Naive B cell (primary cell): ENCODE results near the gene PER3. TPM values are rescaled to one million over a fixed set of nuclear protein-coding genes. Genes with fewer than 3 reads are reported as not detected.
"Not testable (repeated sequence)": the region's sequence is repeated elsewhere in the genome, so short reads cannot be mapped to it uniquely, and the experiment has no call there.

Source experiments
- ATAC-seq, 2 donors: fragments of 150-1000 bp; cut with Tn5 transposase; 2 replicates each; pipeline ENCODE4 v1.10.0; 2021; ENCODE audit warnings: low read depth in 2 of 2, mild to moderate bottlenecking in 2 of 2, moderate library complexity in 2 of 2
- DNase-seq: peaks from one replicate; pipeline ENCODE4 v3.0.0; 2022
- H3K27ac Mint-ChIP-seq, 6 donors: one replicate each; pipeline ENCODE4 v1.8.0; 2020 to 2022; ENCODE audit warnings: mild to moderate bottlenecking in 6 of 6, mixed read lengths in 6 of 6, moderate library complexity in 5 of 6, inconsistent platforms in 2 of 6
- H3K27me3 Mint-ChIP-seq, 3 donors: one replicate each; pipeline ENCODE4 v1.8.0; 2021 to 2022; ENCODE audit warnings: mixed read lengths in 3 of 3, mild to moderate bottlenecking in 1 of 3
- H3K36me3 Mint-ChIP-seq, 2 donors: one replicate each; pipeline ENCODE4 v1.8.0; 2020 to 2022; ENCODE audit warnings: mixed read lengths in 2 of 2, inconsistent platforms in 1 of 2, mild to moderate bottlenecking in 1 of 2
- H3K4me1 Mint-ChIP-seq, 3 donors: one replicate each; pipeline ENCODE4 v1.8.0; 2020 to 2022; ENCODE audit warnings: mixed read lengths in 3 of 3, inconsistent platforms in 1 of 3, mild to moderate bottlenecking in 1 of 3, moderate library complexity in 1 of 3
- H3K4me3 Mint-ChIP-seq, 8 donors: one replicate each; pipeline ENCODE4 v1.8.0; 2020 to 2022; ENCODE audit warnings: mild to moderate bottlenecking in 8 of 8, mixed read lengths in 8 of 8, moderate library complexity in 8 of 8, inconsistent platforms in 2 of 8
- H3K9me3 Mint-ChIP-seq, 7 donors: one replicate each; pipeline ENCODE4 v1.8.0; 2020 to 2022; ENCODE audit warnings: mixed read lengths in 7 of 7, mild to moderate bottlenecking in 5 of 7, inconsistent platforms in 2 of 7, moderate library complexity in 1 of 7
- polyA plus RNA-seq, 6 donors: library from polyadenylated mRNA; unstranded; fragments of 300-500 nt; fragmentation: Illumina TruSeq; gene quantifications; one replicate each; pipeline ENCODE4 v1.2.3, GENCODE V29; 2021; ENCODE audit warnings: low read depth in 6 of 6

The PER3 gene
- polyA plus RNA-seq, 6 donors from 2014 or later, result 0.48 to 2.7 (median 1.6) TPM

GRCh38 chr1:7784492-7785071, 491 bp downstream of the PER3 start:
- Mint-ChIP-seq H3K4me1 (peaks cover 15 to 26% (median 24%) of the 10 kb centered on the region in 3 donors), H3K27ac (peak overlapping the region in 4 of 6 donors; percentile 7 to 85 (median 58)), H3K9me3 (peaks cover 0 to 5% (median 3%) of the 10 kb centered on the region in 7 donors), H3K4me3 (peak overlapping the region in 6 of 8 donors; percentile 0 to 70 (median 46)), H3K27me3 (no peaks in the 10 kb centered on the region), H3K36me3 (peaks cover 5 to 6% of the 10 kb centered on the region in 2 donors)
- no peak for DNase-seq
- no peak for ATAC-seq

GRCh38 chr1:7785108-7785507, 1.0 kb downstream of the PER3 start:
- H3K4me1 Mint-ChIP-seq, result peaks cover 15 to 26% (median 24%) of the 10 kb centered on the region in 3 donors
- peak overlapping the region in 4 of 6 donors; percentile 7 to 85 (median 48) for H3K27ac Mint-ChIP-seq
- H3K4me3 Mint-ChIP-seq, result peak overlapping the region in 7 of 8 donors; percentile 0 to 70 (median 51)
- no peak for DNase-seq
- no peak for ATAC-seq
- H3K9me3 Mint-ChIP-seq, result peaks cover 2 to 10% (median 7%) of the 10 kb centered on the region in 7 donors
- H3K27me3 Mint-ChIP-seq, result no peaks in the 10 kb centered on the region
- H3K36me3 Mint-ChIP-seq, result peaks cover 6 to 11% of the 10 kb centered on the region in 2 donors

GRCh38 chr1:7786795-7787194, 2.7 kb downstream of the PER3 start:
- Mint-ChIP-seq H3K36me3 (peaks cover 11 to 27% of the 10 kb centered on the region in 2 donors), H3K27me3 (peaks cover 0 to 4% (median 0%) of the 10 kb centered on the region in 3 donors), H3K27ac (no peak overlapping the region), H3K4me1 (peaks cover 11 to 20% (median 19%) of the 10 kb centered on the region in 3 donors), H3K4me3 (peak overlapping the region in 2 of 8 donors; percentile 19 to 69), H3K9me3 (peaks cover 7 to 26% (median 19%) of the 10 kb centered on the region in 7 donors)
- ATAC-seq (no peak), DNase-seq (no peak)

- DNase-seq (no peak), ATAC-seq (no peak)
- Mint-ChIP-seq H3K36me3 (peaks cover 21 to 33% of the 10 kb centered on the region in 2 donors), H3K4me3 (peak overlapping the region in 1 of 8 donors; percentile 51), H3K4me1 (peaks cover 0 to 6% (median 6%) of the 10 kb centered on the region in 3 donors), H3K27ac (no peak overlapping the region), H3K27me3 (peaks cover 0 to 5% (median under 1%) of the 10 kb centered on the region in 3 donors), H3K9me3 (peaks cover 9 to 35% (median 29%) of the 10 kb centered on the region in 7 donors)
These were observed 5.7 kb downstream of the PER3 start for GRCh38 chr1:7789828-7790227.

- not testable (repeated sequence) for H3K27ac Mint-ChIP-seq, DNase-seq, H3K4me1 Mint-ChIP-seq, H3K4me3 Mint-ChIP-seq, ATAC-seq
- peaks cover 21 to 41% of the 10 kb centered on the region in 2 donors for H3K36me3 Mint-ChIP-seq
- H3K9me3 Mint-ChIP-seq, result peaks cover 9 to 35% (median 29%) of the 10 kb centered on the region in 7 donors
- peaks cover 0 to 10% (median 5%) of the 10 kb centered on the region in 3 donors for H3K27me3 Mint-ChIP-seq
These were observed 6.9 kb downstream of the PER3 start for GRCh38 chr1:7791027-7791426.

GRCh38 chr1:7795406-7795805, 11.3 kb downstream of the PER3 start:
- H3K27ac Mint-ChIP-seq, result no peak overlapping the region
- ATAC-seq (no peak), DNase-seq (no peak)
- H3K36me3 Mint-ChIP-seq, result peaks cover 14 to 27% of the 10 kb centered on the region in 2 donors
- peaks cover 6 to 26% (median 18%) of the 10 kb centered on the region in 7 donors for H3K9me3 Mint-ChIP-seq
- peaks cover 0 to 17% (median 5%) of the 10 kb centered on the region in 3 donors for H3K27me3 Mint-ChIP-seq
- no peaks in the 10 kb centered on the region for H3K4me1 Mint-ChIP-seq
- no peak overlapping the region for H3K4me3 Mint-ChIP-seq

- Mint-ChIP-seq H3K9me3 (no peaks in the 10 kb centered on the region), H3K36me3 (peaks cover 0 to 3% of the 10 kb centered on the region in 2 donors), H3K4me1 (no peaks in the 10 kb centered on the region), H3K4me3 (no peak overlapping the region), H3K27ac (no peak overlapping the region), H3K27me3 (no peaks in the 10 kb centered on the region)
- no peak for ATAC-seq
- no peak for DNase-seq
These were observed 21.4 kb downstream of the PER3 start for GRCh38 chr1:7805460-7805859.

GRCh38 chr1:7808253-7808844, 24.3 kb downstream of the PER3 start:
- no peak overlapping the region for H3K4me3 Mint-ChIP-seq
- H3K27ac Mint-ChIP-seq, result no peak overlapping the region
- H3K27me3 Mint-ChIP-seq, result no peaks in the 10 kb centered on the region
- no peaks in the 10 kb centered on the region for H3K4me1 Mint-ChIP-seq
- ATAC-seq (peak; percentile 28 to 45), DNase-seq (no peak)
- peaks cover 4 to 8% (median 6%) of the 10 kb centered on the region in 7 donors for H3K9me3 Mint-ChIP-seq
- peaks cover 7 to 15% of the 10 kb centered on the region in 2 donors for H3K36me3 Mint-ChIP-seq

- H3K36me3 Mint-ChIP-seq, result peaks cover 19 to 20% of the 10 kb centered on the region in 2 donors
- ATAC-seq, result no peak
- H3K27ac Mint-ChIP-seq, result no peak overlapping the region
- no peaks in the 10 kb centered on the region for H3K4me1 Mint-ChIP-seq
- H3K4me3 Mint-ChIP-seq, result no peak overlapping the region
- DNase-seq, result no peak
- H3K9me3 Mint-ChIP-seq, result peaks cover 12 to 20% (median 16%) of the 10 kb centered on the region in 7 donors
- no peaks in the 10 kb centered on the region for H3K27me3 Mint-ChIP-seq
These were observed 25.7 kb downstream of the PER3 start for GRCh38 chr1:7809742-7810141.

GRCh38 chr1:7810395-7810794, 26.3 kb downstream of the PER3 start:
- DNase-seq (no peak), ATAC-seq (no peak)
- Mint-ChIP-seq H3K4me1 (no peaks in the 10 kb centered on the region), H3K9me3 (peaks cover 12 to 20% (median 16%) of the 10 kb centered on the region in 7 donors), H3K27me3 (no peaks in the 10 kb centered on the region), H3K4me3 (no peak overlapping the region), H3K27ac (no peak overlapping the region), H3K36me3 (peaks cover 19 to 20% of the 10 kb centered on the region in 2 donors)

GRCh38 chr1:7811476-7811875, 27.4 kb downstream of the PER3 start:
- H3K27me3 Mint-ChIP-seq, result no peaks in the 10 kb centered on the region
- no peaks in the 10 kb centered on the region for H3K4me1 Mint-ChIP-seq
- no peak overlapping the region for H3K27ac Mint-ChIP-seq
- DNase-seq (no peak), ATAC-seq (no peak)
- H3K9me3 Mint-ChIP-seq, result peaks cover 12 to 20% (median 16%) of the 10 kb centered on the region in 7 donors
- H3K36me3 Mint-ChIP-seq, result peaks cover 19 to 20% of the 10 kb centered on the region in 2 donors
- H3K4me3 Mint-ChIP-seq, result no peak overlapping the region

GRCh38 chr1:7813677-7814373, 29.7 kb downstream of the PER3 start:
- H3K9me3 Mint-ChIP-seq, result peaks cover 12 to 20% (median 16%) of the 10 kb centered on the region in 7 donors
- H3K27me3 Mint-ChIP-seq, result no peaks in the 10 kb centered on the region
- H3K4me1 Mint-ChIP-seq, result no peaks in the 10 kb centered on the region

GRCh38 chr1:7821282-7821681, 37.2 kb downstream of the PER3 start:
- no peaks in the 10 kb centered on the region for H3K27me3 Mint-ChIP-seq

More at GRCh38 chr1:7813677-7814373, 29.7 kb downstream of the PER3 start:
- Mint-ChIP-seq H3K36me3 (peaks cover 19 to 20% of the 10 kb centered on the region in 2 donors), H3K27ac (no peak overlapping the region), H3K4me3 (no peak overlapping the region)
- no peak for ATAC-seq
- no peak for DNase-seq

More at GRCh38 chr1:7821282-7821681, 37.2 kb downstream of the PER3 start:
- H3K4me3 Mint-ChIP-seq, result no peak overlapping the region
- H3K27ac Mint-ChIP-seq, result no peak overlapping the region
- H3K36me3 Mint-ChIP-seq, result peaks cover 0 to 6% of the 10 kb centered on the region in 2 donors
- peaks cover 0 to 3% (median 0%) of the 10 kb centered on the region in 3 donors for H3K4me1 Mint-ChIP-seq
- ATAC-seq (no peak), DNase-seq (no peak)
- no peaks in the 10 kb centered on the region for H3K9me3 Mint-ChIP-seq
